Upper lobe of left lung (tissue), 4 donors: Measurements from ENCODE around the gene PSD2.

Experiments used
- EP300 ChIP-seq, 4 donors: sonication (generic); formaldehyde crosslinking; IDR thresholded peaks; one replicate each; pipeline ENCODE4 v1.5.1; 2017; ENCODE audit warnings: antibody characterized with exemption in 4 of 4, control low read depth in 2 of 4
- POLR2A ChIP-seq, 4 donors: fragments of 450-650 bp; IDR thresholded peaks; one replicate each; pipeline ENCODE4 v1.5.1; 2016 to 2017; ENCODE audit warnings: antibody characterized with exemption in 4 of 4, mild to moderate bottlenecking in 2 of 4
- TF ChIP-seq, protein P1 (sequence below), 6 experiments: fragments of 450-650 bp in 4 of 6; fragments of 200-600 bp in 2 of 6; sonication (generic) in 2 of 6; IDR thresholded peaks; one replicate each; pipeline ENCODE4 v1.5.1; 2016 to 2019; ENCODE audit warnings: antibody characterized with exemption in 6 of 6

DNA sequence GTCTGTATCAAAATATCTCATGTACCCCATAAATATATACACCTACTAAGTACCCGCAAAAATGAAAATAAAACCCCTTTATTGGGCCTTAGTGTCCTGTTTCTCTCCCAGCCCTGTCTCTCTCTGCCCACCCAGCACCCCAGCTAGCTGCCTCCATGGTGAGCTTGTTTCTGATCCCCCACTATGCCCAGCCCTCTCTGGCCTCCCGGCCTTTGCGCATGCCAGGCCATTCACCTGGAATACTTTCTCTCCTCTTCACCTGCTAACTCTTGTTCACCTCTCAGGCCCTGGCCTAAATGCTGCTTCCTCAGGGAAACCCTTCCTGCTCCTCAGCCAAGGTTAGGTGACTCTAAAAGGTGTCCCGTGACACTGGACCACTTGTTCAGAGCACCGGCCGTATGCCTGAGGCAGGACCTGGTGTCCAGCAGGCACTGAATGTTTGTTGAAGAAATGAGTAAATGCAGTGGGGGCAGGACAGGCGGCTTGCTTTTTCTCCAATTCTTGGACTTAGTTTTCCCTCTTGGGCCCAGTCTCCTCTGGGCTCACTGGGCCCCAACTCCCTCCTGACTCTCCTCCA is 58.5 kb downstream of the PSD2 start:
- TF ChIP-seq POLR2A (IDR thresholded peaks at IDR 0.05) = no peak
- TF ChIP-seq, protein P1, sequence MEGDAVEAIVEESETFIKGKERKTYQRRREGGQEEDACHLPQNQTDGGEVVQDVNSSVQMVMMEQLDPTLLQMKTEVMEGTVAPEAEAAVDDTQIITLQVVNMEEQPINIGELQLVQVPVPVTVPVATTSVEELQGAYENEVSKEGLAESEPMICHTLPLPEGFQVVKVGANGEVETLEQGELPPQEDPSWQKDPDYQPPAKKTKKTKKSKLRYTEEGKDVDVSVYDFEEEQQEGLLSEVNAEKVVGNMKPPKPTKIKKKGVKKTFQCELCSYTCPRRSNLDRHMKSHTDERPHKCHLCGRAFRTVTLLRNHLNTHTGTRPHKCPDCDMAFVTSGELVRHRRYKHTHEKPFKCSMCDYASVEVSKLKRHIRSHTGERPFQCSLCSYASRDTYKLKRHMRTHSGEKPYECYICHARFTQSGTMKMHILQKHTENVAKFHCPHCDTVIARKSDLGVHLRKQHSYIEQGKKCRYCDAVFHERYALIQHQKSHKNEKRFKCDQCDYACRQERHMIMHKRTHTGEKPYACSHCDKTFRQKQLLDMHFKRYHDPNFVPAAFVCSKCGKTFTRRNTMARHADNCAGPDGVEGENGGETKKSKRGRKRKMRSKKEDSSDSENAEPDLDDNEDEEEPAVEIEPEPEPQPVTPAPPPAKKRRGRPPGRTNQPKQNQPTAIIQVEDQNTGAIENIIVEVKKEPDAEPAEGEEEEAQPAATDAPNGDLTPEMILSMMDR (IDR thresholded peaks at IDR 0.05) = no peak
- no peak for TF ChIP-seq EP300 (IDR thresholded peaks at IDR 0.05)
